ENCODE data around the gene TTYH2.

Gene TTYH2

DNA sequence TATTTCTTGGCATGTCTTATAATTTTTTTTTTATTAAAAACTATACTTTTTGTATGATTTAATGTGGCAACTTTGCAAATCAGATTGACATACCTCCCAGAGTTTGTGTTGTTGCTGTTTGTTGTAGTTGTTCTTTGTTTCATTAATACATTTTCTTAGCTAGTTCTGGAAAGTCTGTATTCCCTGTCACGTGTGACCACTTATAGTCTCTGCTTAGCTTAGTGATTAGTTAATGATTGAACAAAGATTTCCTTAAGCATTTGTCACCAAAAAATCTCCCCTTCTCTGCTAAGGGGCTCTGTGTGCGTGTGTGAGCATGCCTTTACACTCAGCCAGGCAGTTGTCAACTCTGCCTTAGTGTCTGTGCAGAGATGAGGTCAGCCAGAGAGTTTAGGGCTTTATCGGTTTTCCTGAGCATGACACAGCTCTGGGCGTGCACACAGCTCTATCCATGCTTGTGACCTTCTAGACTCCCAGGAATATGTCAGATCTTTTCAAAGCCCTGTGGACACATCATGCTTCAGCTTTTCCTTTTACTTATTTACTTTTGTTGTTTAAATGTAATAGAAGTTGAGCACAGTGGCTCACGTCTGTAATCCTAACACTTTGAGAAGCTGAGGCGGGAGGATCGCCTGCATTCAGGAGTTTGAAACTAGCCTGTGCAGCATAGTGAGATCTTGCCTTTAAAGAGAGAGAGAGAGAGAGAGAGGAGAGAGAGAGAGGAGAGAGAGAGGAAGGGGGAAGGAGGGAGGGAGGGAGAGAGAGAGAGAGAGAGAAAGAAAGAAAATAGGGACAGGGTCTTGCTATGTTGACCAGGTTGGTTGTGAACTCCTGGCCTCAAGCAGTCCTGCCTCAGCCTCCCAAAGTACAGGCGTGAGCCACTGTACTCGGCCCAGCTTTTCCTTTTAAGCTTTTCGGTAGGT lies 82.5 kb downstream of the TTYH2 start:
- TF ChIP-seq, protein P1, sequence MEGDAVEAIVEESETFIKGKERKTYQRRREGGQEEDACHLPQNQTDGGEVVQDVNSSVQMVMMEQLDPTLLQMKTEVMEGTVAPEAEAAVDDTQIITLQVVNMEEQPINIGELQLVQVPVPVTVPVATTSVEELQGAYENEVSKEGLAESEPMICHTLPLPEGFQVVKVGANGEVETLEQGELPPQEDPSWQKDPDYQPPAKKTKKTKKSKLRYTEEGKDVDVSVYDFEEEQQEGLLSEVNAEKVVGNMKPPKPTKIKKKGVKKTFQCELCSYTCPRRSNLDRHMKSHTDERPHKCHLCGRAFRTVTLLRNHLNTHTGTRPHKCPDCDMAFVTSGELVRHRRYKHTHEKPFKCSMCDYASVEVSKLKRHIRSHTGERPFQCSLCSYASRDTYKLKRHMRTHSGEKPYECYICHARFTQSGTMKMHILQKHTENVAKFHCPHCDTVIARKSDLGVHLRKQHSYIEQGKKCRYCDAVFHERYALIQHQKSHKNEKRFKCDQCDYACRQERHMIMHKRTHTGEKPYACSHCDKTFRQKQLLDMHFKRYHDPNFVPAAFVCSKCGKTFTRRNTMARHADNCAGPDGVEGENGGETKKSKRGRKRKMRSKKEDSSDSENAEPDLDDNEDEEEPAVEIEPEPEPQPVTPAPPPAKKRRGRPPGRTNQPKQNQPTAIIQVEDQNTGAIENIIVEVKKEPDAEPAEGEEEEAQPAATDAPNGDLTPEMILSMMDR (IDR thresholded peaks at IDR 0.05; ENCODE audit: extremely low read depth, missing control alignments): no peak
- DNase-seq (ENCODE audit: low spot score): no peak

DNA sequence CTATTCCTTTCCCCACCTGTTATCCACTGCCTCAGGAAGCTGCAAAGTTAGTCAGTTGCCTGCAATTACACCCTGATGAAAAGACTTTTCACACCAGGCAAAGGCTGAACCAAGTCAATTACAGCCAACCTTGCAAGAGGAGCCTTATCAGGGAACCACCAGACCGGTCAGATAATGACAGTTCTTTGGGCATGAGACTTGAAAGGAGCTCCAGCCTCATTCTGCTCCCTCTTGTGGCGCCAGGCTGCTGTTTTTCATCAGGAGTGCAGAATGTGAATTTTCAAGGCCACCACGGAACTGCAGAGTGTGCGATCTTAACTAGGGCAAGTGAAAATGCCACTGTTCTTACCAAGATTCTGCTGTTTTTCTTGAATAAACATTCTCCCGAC lies 83.2 kb downstream of the TTYH2 start:
- DNase-seq (ENCODE audit: low spot score): peak; percentile 40
- TF ChIP-seq, protein P1 (IDR thresholded peaks at IDR 0.05; ENCODE audit: extremely low read depth, missing control alignments): no peak

DNA sequence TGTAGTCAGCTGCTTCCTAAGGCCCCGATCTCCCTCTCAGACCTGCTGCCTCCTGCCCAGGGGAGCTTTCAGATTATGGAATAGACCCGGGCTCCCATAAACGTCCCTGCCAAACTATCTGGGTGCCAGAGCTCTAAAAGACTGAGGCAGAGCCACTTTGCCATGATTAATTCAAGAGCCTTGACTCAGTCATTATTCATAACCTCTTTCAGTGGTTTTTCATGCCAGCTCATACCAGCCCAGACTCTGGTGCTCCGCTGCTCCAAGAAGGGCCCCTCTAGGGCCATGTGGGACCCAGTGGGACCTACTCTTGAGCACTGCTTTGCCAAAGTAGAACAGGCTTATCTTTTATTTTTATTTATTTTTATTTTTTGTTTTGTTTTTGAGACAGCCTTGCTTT lies 84.6 kb downstream of the TTYH2 start:
- TF ChIP-seq, protein P1 (IDR thresholded peaks at IDR 0.05; ENCODE audit: extremely low read depth, missing control alignments): no peak
- DNase-seq (ENCODE audit: low spot score): no peak

DNA sequence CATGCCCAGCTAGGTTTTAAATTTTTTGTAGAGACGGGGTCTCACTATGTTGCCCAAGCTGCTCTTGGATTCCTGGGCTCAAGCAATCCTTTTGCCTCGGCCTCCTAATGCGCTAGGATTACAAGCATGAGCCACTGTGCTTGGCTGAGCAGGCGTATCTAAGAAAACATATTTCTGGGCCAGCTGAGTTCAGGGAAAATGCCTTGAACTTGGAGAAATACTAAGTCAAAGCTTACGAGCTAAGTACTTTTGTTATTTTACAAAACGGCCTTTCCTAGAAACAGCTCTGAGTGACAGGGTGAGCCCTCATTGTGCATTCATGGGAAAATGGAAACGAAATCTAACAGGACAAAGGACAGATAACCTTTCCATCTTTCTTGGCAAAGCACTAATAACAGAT lies 85.4 kb downstream of the TTYH2 start:
- DNase-seq (ENCODE audit: low spot score): no peak
- TF ChIP-seq, protein P1 (IDR thresholded peaks at IDR 0.05; ENCODE audit: extremely low read depth, missing control alignments): no peak

DNA sequence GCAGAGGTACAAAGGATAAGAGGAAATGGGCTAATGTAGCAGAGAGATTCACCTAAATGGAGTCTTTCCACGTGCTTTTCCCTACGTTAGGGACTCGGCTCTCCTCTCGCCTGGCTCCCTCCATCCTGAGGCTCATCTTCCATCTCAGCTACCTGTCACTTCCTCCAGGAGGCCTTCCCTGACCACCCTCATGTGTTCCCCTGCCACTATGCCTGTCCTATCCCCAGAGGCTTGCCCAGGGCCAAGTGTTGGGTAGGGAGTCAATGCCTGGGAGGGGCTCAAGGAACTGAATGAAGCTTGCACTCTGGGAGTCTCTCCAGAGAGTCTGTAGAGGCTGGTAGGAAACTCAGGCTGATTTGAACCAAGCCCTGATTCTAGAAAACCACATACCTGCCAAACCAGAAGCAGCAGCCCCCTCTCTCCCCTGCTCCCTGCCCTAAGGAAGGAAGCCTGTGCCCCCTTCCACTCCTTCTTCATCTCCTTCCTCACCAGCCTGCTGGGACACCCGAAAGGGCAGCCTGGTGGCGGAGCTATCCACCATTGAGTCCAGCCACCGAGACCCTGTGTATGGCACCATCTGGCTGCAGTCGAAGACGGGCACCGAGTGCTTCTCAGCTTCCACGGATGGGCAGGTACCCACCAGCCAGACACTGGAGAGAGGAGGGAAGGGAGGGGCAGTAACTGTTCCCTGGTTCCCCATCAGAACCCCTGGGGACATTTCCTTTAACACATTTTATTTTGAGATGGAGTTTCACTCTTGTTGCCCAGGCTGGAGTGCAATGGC lies 86.0 kb downstream of the TTYH2 start:
- DNase-seq (ENCODE audit: low spot score): no peak
- TF ChIP-seq, protein P1 (IDR thresholded peaks at IDR 0.05; ENCODE audit: extremely low read depth, missing control alignments): no peak

DNA sequence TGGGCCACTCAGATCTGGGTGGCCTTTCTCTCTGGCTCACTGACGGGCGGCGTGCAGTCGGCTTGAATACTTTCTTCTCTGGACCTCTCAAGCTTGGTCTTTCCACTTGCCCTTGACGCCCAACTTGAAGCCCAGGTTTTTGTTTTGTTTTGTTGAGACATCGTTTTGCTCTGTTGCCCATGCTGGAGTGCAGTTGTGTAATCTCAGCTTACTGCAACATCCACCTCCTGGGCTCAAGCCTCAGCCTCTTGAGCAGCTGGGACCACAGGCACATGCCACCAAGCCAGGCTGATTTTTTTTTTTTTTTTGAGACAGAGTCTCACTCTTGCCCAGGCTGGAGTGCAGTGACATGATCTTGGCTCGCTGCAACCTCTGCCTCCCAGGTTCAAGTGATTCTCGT lies 89.9 kb downstream of the TTYH2 start:
- TF ChIP-seq, protein P1 (IDR thresholded peaks at IDR 0.05; ENCODE audit: extremely low read depth, missing control alignments): no peak
- DNase-seq (ENCODE audit: low spot score): no peak

DNA sequence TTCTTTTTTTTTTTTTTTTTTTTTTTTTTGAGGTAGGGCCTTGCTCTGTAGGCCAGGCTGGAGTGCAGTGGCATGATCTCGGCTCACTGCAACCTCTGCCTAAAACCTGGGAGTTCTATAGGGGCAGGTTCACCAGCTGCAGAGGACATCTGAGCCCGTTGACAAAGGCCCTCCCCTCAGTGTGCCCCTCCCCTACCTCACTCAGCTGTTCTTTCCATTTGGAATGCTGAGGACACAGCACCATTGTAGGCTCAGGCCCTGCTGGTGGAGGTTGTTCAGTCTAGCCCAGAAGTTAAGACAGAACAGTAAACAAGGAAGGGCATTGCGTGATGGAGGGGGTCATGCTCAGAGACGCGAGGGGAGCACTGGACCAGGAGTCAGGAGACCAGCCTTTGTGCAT lies 90.8 kb downstream of the TTYH2 start:
- DNase-seq (ENCODE audit: low spot score): no peak
- TF ChIP-seq, protein P1 (IDR thresholded peaks at IDR 0.05; ENCODE audit: extremely low read depth, missing control alignments): no peak
